Gastrocnemius medialis (tissue), 4 donors: ENCODE data around the gene FAM78B. TPM values are rescaled to one million over a fixed set of nuclear protein-coding genes. Genes with fewer than 3 reads are reported as not detected.

Experiments
- ATAC-seq, 2 donors: fragments of 150-250 bp; one replicate each; pipeline ENCODE4 v1.9.1; 2016
- DNase-seq, 2 donors: peaks; one replicate each; pipeline ENCODE4 v3.0.0-alpha.2; 2019
- H3K27ac ChIP-seq, 4 donors: fragments of 200-600 bp; sonication (generic); 1 replicate in 1 of 4; 2 replicates in 3 of 4; pipeline ENCODE4 v1.5.1; 2016 to 2018; ENCODE audit warnings: mild to moderate bottlenecking in 2 of 4, moderate library complexity in 1 of 4
- H3K27me3 ChIP-seq, 3 donors: fragments of 200-600 bp; sonication (generic) in 2 of 3; 1 replicate in 1 of 3; 2 replicates in 2 of 3; pipeline versions ENCODE4 v1.5.1 to v1.6.0; 2016 to 2019; ENCODE audit warnings: mild to moderate bottlenecking in 1 of 3, moderate library complexity in 1 of 3
- H3K36me3 ChIP-seq, 2 donors: fragments of 200-600 bp; sonication (generic) in 1 of 2; one replicate each; pipeline ENCODE4 v1.5.1; 2017 to 2018
- H3K4me1 ChIP-seq, 2 donors: fragments of 200-600 bp; sonication (generic) in 1 of 2; one replicate each; pipeline ENCODE4 v1.5.1; 2016 to 2017; ENCODE audit warnings: mild to moderate bottlenecking in 2 of 2
- H3K4me3 ChIP-seq, 4 donors: fragments of 200-600 bp; sonication (generic) in 3 of 4; 1 replicate in 1 of 4; 2 replicates in 3 of 4; pipeline ENCODE4 v1.5.1; 2016 to 2019; ENCODE audit warnings: mild to moderate bottlenecking in 2 of 4
- H3K9me3 ChIP-seq, 3 donors: fragments of 200-600 bp; sonication (generic) in 2 of 3; 1 replicate in 1 of 3; 2 replicates in 2 of 3; pipeline ENCODE4 v1.5.1; 2016 to 2019
- POLR2A ChIP-seq, 2 donors: fragments of 450-650 bp; IDR thresholded peaks; one replicate each; pipeline ENCODE4 v1.6.1; 2017; ENCODE audit warnings: antibody characterized with exemption in 2 of 2, mild to moderate bottlenecking in 2 of 2, moderate library complexity in 2 of 2
- in situ Hi-C, 4 donors: fragments of 200-750 bp; cut with MboI; loops; one replicate each; pipeline versions ENCODE4 v1.15.0 to v1.8.0; 2017; ENCODE audit warnings: low sequenced_read_pairs in 4 of 4
- intact Hi-C: fragments of 100-400 bp; cut with DNase I; formaldehyde crosslinking; loops from one replicate; pipeline ENCODE4 v1.15.1; 2023; ENCODE audit warnings: low total_unique reads
- total RNA-seq, 4 donors: library from RNA; depleted of rRNA; stranded (reverse); fragments of >200 nt; gene quantifications; one replicate each; pipeline versions ENCODE4 v1.1.0 to v1.2.3, GENCODE V29; 2016
- TF ChIP-seq, protein P1 (sequence below), 5 experiments: fragments of 450-650 bp in 3 of 5; fragments of 200-600 bp in 2 of 5; sonication (generic) in 2 of 5; IDR thresholded peaks in 4 of 5; conservative IDR thresholded peaks in 1 of 5; 1 replicate in 4 of 5; 2 replicates in 1 of 5; pipeline ENCODE4 v1.5.1; 2016 to 2019; ENCODE audit warnings: antibody characterized with exemption in 5 of 5, mild to moderate bottlenecking in 3 of 5, moderate library complexity in 3 of 5

FAM78B gene
- total RNA-seq, 4 donors from 2014 or later: 1.6 to 9.9 (median 2.6) TPM

GRCh38 chr1:166141969-166142368 is 24.8 kb downstream of the FAM78B start:
- in situ Hi-C loops (no loop called here), intact Hi-C loops (no loop called here)
- Histone ChIP-seq H3K4me1 (no peaks in the 10 kb centered on the region), H3K4me3 (no peak overlapping the region), H3K36me3 (no peaks in the 10 kb centered on the region), H3K27ac (no peak overlapping the region), H3K9me3 (no peaks in the 10 kb centered on the region), H3K27me3 (no peaks in the 10 kb centered on the region)
- ATAC-seq: no peak
- no peak for DNase-seq
- no peak for TF ChIP-seq POLR2A (IDR thresholded peaks at IDR 0.05)
- TF ChIP-seq, protein P1, sequence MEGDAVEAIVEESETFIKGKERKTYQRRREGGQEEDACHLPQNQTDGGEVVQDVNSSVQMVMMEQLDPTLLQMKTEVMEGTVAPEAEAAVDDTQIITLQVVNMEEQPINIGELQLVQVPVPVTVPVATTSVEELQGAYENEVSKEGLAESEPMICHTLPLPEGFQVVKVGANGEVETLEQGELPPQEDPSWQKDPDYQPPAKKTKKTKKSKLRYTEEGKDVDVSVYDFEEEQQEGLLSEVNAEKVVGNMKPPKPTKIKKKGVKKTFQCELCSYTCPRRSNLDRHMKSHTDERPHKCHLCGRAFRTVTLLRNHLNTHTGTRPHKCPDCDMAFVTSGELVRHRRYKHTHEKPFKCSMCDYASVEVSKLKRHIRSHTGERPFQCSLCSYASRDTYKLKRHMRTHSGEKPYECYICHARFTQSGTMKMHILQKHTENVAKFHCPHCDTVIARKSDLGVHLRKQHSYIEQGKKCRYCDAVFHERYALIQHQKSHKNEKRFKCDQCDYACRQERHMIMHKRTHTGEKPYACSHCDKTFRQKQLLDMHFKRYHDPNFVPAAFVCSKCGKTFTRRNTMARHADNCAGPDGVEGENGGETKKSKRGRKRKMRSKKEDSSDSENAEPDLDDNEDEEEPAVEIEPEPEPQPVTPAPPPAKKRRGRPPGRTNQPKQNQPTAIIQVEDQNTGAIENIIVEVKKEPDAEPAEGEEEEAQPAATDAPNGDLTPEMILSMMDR (IDR thresholded peaks at IDR 0.05 in 4 of 5, conservative IDR thresholded peaks at IDR 0.05 in 1 of 5): no peak

DNA sequence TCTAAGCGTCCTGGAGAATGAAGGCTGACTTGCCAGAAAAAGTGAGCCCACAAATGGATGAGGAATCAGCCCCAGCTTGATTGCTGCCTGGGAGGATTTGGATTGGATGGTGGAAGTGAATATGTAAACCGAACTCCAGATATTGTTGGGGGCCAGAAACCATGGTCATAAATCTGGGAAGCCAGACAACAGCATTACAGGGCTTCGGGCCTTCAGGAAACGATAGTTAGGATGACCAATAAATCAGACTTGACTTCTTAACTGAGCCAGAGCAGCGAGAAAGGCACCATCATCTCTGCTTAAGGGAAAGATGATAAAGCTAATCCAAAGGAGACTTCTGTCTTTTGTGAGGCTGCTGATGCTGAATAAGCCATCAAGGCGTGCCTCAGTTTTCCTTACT is 26.6 kb downstream of the FAM78B start:
- no peaks in the 10 kb centered on the region for H3K27me3 ChIP-seq
- H3K4me1 ChIP-seq: no peaks in the 10 kb centered on the region
- no peak overlapping the region for H3K4me3 ChIP-seq
- ATAC-seq (no peak), DNase-seq (no peak)
- no peak overlapping the region for H3K27ac ChIP-seq
- no peaks in the 10 kb centered on the region for H3K9me3 ChIP-seq
- no peak for TF ChIP-seq POLR2A (IDR thresholded peaks at IDR 0.05)
- TF ChIP-seq, protein P1 (IDR thresholded peaks at IDR 0.05 in 4 of 5, conservative IDR thresholded peaks at IDR 0.05 in 1 of 5): no peak
- no peaks in the 10 kb centered on the region for H3K36me3 ChIP-seq
- intact Hi-C loops (no loop called here), in situ Hi-C loops (no loop called here)

DNA sequence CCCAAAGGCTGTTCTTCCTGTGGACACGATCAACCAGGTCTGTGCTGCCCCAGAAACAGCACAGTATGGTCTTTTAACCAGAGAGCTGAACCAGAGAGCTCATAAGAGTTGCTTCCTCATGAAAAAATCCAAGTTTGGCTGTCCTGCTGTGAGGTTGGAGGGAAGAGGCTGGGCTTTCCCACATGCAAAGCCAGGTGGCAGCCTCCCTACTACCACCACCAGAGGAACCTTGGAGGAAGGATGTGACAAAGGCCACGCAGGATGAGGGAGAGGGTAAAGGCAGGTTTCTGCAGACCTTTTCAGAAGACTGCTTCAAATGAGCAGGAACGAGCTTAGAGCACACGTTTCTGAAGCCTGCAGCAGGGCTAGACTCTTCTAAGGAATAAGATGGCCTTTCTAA is 27.1 kb downstream of the FAM78B start:
- Histone ChIP-seq H3K36me3 (no peaks in the 10 kb centered on the region), H3K9me3 (no peaks in the 10 kb centered on the region), H3K27me3 (no peaks in the 10 kb centered on the region), H3K27ac (no peak overlapping the region), H3K4me3 (no peak overlapping the region), H3K4me1 (no peaks in the 10 kb centered on the region)
- TF ChIP-seq POLR2A (IDR thresholded peaks at IDR 0.05): no peak
- TF ChIP-seq, protein P1 (IDR thresholded peaks at IDR 0.05 in 4 of 5, conservative IDR thresholded peaks at IDR 0.05 in 1 of 5): no peak
- DNase-seq: no peak
- no peak for ATAC-seq
- in situ Hi-C loops: no loop called here
- intact Hi-C loops: no loop called here

- no peak for ATAC-seq
- intact Hi-C loops: no loop called here
- H3K27ac ChIP-seq: no peak overlapping the region
- no peaks in the 10 kb centered on the region for H3K9me3 ChIP-seq
- DNase-seq: no peak
- no peaks in the 10 kb centered on the region for H3K4me1 ChIP-seq
- TF ChIP-seq, protein P1 (IDR thresholded peaks at IDR 0.05 in 4 of 5, conservative IDR thresholded peaks at IDR 0.05 in 1 of 5): no peak
- TF ChIP-seq POLR2A (IDR thresholded peaks at IDR 0.05): no peak
- H3K36me3 ChIP-seq: no peaks in the 10 kb centered on the region
- no peaks in the 10 kb centered on the region for H3K27me3 ChIP-seq
- in situ Hi-C loops: no loop called here
- no peak overlapping the region for H3K4me3 ChIP-seq
Observed at GRCh38 chr1:166136699-166137401, 30.0 kb downstream of the FAM78B start.

DNA sequence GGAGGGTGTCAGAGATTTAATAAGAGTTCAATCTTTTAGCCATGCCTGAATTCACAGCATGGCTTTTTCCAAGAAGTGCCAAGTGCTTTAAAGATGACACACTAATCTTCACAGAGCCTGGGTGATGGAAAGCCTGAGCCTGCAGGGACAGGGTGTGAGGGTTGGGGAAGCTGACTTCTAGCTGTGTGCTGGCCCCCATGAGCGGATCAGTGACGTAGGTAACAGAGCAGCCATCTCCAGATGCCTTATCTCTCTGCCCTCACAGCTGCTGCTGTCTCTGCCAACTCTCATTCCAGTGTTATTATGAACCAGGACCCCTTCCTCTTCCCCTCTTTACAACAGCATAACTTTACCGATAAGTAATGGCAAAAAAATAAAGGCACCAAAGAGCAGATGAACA is 30.6 kb downstream of the FAM78B start:
- TF ChIP-seq, protein P1 (IDR thresholded peaks at IDR 0.05 in 4 of 5, conservative IDR thresholded peaks at IDR 0.05 in 1 of 5): no peak
- no peak for TF ChIP-seq POLR2A (IDR thresholded peaks at IDR 0.05)
- no peaks in the 10 kb centered on the region for H3K9me3 ChIP-seq
- in situ Hi-C loops (no loop called here), intact Hi-C loops (no loop called here)
- ATAC-seq (no peak), DNase-seq (no peak)
- no peak overlapping the region for H3K4me3 ChIP-seq
- no peak overlapping the region for H3K27ac ChIP-seq
- no peaks in the 10 kb centered on the region for H3K4me1 ChIP-seq
- H3K36me3 ChIP-seq: no peaks in the 10 kb centered on the region
- H3K27me3 ChIP-seq: no peaks in the 10 kb centered on the region
